ENCODE data around the gene ABHD6. TPM values are rescaled to one million over a fixed set of nuclear protein-coding genes. Genes with fewer than 3 reads are reported as not detected.

The ABHD6 gene
- 24.9 TPM for total RNA-seq

GRCh38 chr3:58237238-58237940 is at the start of gene ABHD6:
TSS of gene ABHD6 (plus strand) at chr3:58237792. CDS start at chr3:58256587, 18,795 bp downstream.

DNA sequence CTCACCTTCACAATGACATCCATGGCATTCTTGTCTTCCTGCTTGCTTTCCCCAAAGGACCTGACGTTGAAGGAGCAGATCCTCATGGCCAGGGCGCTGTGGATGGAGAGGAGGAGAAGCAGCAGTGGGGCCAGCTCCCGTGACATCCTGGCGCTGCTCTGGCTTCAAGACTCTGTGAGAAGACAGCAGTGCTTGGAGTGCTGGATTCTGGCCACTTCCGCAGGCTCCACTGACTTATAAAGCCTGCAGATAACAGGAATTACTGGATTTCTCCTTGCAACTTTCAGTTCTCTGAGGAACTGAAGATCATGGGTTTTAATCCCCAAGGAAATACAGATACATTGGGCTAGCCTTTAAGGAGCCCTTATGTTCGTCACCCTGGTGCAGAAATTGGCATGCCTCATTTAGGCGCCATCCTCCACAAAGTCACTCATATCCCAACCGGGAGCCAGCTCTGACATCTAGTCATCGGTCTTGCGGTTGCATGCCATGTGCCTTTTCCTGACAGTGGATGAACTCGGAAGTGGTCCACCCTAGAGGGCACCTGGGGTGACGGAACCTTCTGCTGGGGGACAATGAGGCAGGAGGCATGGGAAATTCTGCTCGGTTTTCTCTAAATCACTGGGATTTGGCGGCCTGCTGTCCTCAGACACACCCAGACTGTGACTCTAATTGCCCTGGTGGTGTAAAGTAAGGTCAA is 26.7 kb upstream of the ABHD6 start, which contains the start of gene DNASE1L3:
TSS of gene DNASE1L3 (minus strand) at position 212 of the 700 bp plus-strand sequence. CDS start at position 146, 66 bp downstream.

DNA sequence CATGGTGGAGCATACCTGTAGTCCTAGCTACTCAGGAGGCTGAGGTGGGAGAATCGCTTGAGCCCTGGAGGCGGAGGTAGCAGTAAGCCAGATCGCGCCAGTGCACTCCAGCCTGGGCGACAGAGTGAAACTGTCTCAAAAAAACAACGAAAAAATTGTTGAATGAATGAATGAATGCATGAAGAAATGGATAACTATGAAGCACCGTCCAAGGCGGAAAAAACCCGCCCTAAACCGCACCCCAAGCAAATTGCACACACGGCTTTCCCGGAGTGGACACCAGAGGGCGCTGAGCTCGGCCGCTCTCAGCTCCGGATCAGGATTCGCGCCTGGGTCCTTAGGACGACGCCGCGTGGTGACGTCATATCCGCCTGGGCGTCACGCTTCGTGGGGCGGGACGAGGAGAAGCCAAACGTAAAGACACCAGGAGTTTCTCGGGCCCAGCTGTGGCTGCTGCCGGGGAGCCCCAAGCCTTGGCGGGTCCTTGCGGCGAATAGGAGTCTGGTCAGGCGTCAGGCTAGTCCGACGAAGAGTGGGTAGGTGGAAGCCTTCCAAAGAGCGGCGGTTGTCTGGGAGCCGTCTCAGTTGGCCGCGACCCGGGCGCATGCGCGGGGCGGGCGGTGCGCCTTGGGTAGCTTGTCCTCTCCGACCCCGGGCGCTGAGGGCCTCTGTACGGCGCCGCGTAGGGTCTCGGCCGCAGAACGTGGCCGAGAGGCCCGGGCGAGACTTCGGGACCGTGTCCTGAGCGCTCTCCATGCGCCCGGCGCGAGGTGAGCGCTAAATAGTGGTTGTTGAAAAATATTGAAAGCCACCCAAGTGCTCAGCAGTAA is 68.5 kb downstream of the ABHD6 start, which contains the start of the genes HTD2 and RPP14:
TSS of gene HTD2 (plus strand) at position 639 of the 830 bp plus-strand sequence. CDS start 11,094 bp downstream, outside the sequence.
TSS of gene RPP14 (plus strand) at position 364 of the 830 bp plus-strand sequence. CDS start 4,085 bp downstream, outside the sequence.

DNA sequence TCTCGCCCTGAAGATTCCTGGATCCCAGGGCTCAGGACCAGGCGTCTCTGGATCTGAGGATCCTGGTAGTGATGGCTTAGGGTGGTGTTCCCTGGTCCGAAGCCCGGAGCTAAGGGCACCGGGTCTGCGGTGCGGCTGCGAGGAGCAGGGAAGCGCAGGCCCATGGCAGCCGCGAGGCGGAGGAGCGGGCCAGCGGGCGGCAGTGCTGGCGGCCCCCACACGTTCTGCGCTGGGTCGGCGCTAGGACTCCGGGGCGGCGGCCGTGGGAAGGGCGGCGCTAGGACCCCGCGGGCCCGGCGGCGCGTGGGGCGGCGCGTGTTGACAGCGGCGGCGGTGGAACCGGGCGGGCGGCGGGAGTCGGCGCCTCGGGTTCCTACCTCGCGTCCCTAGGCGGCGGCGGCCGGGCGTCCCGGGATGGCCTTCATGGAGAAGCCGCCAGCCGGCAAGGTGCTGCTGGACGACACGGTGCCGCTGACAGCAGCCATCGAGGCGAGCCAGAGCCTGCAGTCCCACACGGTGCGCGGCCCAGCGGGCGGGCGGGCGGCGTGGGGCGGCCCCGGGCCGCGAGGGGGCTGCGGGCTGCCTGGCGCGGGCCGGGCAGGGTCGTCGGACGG is 95.1 kb downstream of the ABHD6 start, which contains the start of gene PXK:
TSS of gene PXK (plus strand) at position 318 of the 614 bp plus-strand sequence. CDS start at position 415, 97 bp downstream.

Small RNA genes lying within 50 kb of the gene (small RNA-seq; reads per million reads assigned to genes)
- gene AC098479.1, result not detected

Other genes starting within 250 kb of the ABHD6 start
- 26.5 TPM for gene FLNB, start 229.4 kb upstream of the ABHD6 start, total RNA-seq
- not detected for gene DNASE1L3, start 26.8 kb upstream of the ABHD6 start, total RNA-seq
- gene RPP14, start 68.5 kb downstream of the ABHD6 start, total RNA-seq, result 18.5 TPM
- 7.8 TPM for gene HTD2, start 68.7 kb downstream of the ABHD6 start, total RNA-seq
- 34.1 TPM for gene PXK, start 95.1 kb downstream of the ABHD6 start, total RNA-seq
- 72.9 TPM for gene PDHB, start 196.0 kb downstream of the ABHD6 start, total RNA-seq

All from diencephalon (tissue), 1 donor.